ENCODE results near the gene THRAP3.
A peak's percentile ranks its signal among the peaks of the same experiment; 100 is the strongest.

THRAP3 gene

GRCh38 chr1:36307601-36308330 is 83.5 kb downstream of the THRAP3 start:
- H3K27me3 Mint-ChIP-seq = no peaks in the 10 kb centered on the region
- no peaks in the 10 kb centered on the region for H3K9me3 Mint-ChIP-seq (ENCODE audit: low read depth)
- peaks cover 3% of the 10 kb centered on the region for H3K36me3 Mint-ChIP-seq
- H3K27ac Mint-ChIP-seq = no peak overlapping the region
- H3K4me1 Mint-ChIP-seq (ENCODE audit: low read depth) = peaks cover 27% of the 10 kb centered on the region
- H3K4me3 Mint-ChIP-seq = peak overlapping the region; percentile 98

DNA sequence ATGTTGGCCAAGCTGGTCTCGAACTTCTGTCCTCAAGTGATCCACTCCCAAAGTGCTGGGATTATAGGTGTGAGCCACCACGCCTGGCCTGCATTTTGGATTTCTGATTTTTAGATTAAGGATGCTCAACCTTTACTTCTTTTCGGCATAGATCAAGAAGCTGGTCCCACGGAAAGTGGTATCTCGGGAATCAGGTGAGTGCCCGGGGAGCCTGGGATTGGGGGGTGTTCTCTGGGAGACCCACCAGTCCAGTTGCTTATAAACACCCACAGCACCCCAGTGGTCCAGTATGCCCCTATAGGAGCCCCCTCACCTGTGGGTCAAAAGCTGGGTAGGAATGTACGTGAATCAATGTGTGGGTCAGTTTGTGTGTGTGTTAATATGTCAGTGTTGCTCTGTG is 85.2 kb downstream of the THRAP3 start:
- Mint-ChIP-seq H3K27ac (no peak overlapping the region), H3K36me3 (peaks cover 3% of the 10 kb centered on the region), H3K4me3 (no peak overlapping the region), H3K9me3 (ENCODE audit: low read depth) (no peaks in the 10 kb centered on the region), H3K4me1 (ENCODE audit: low read depth) (peaks cover 21% of the 10 kb centered on the region), H3K27me3 (no peaks in the 10 kb centered on the region)

GRCh38 chr1:36320291-36320761 is 96.1 kb downstream of the THRAP3 start:
- no peaks in the 10 kb centered on the region for H3K9me3 Mint-ChIP-seq (ENCODE audit: low read depth)
- no peaks in the 10 kb centered on the region for H3K27me3 Mint-ChIP-seq
- no peaks in the 10 kb centered on the region for H3K36me3 Mint-ChIP-seq
- peak overlapping the region; percentile 76 for H3K4me3 Mint-ChIP-seq
- no peak overlapping the region for H3K27ac Mint-ChIP-seq
- H3K4me1 Mint-ChIP-seq (ENCODE audit: low read depth) = peaks cover 23% of the 10 kb centered on the region

- H3K9me3 Mint-ChIP-seq (ENCODE audit: low read depth) = no peaks in the 10 kb centered on the region
- H3K27ac Mint-ChIP-seq = no peak overlapping the region
- H3K4me3 Mint-ChIP-seq = peak overlapping the region; percentile 76
- H3K27me3 Mint-ChIP-seq = no peaks in the 10 kb centered on the region
- no peaks in the 10 kb centered on the region for H3K36me3 Mint-ChIP-seq
- H3K4me1 Mint-ChIP-seq (ENCODE audit: low read depth) = peaks cover 23% of the 10 kb centered on the region
Measured at GRCh38 chr1:36320767-36321118, 96.5 kb downstream of the THRAP3 start.

DNA sequence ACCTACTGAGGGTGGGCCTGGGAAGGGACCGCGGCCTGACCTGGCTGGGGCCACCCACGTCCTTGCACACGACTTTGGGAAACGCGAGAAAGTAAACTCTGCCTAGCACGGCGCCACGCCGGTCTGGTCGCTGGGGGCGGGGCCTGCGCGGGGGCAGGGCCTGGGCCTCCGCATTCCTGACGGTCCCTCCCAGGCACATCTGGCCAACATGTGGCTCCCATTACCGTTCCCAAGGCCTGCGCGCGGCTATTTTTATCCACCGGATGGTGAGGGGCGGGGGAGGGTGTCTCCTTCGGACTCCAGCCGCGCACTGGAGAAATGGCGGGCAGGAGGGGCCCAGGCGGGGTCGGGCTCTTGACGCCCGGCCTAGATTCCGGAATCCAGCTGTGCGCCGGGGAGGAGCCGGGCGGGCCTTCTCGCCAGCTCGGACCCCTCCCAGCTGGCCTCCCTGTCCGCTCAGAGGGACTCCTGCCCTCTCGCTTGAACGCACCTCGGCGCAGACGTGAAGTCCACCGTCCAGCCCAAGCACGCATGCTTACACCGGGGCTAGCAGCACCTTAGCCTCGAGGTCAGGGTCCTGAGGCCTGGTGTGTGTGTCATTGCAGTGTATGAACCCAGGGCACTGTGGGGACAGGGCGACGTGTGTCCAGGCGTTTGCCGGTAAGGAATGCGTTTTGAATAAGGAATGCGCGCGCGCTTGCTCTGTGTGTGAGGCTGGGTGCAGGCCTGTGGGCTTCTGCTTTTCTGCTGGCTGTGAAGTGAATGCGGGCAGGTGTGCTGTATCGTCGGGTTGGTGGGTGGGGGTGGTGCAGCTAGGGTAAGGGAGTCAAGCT is 97.1 kb downstream of the THRAP3 start:
- Mint-ChIP-seq H3K4me3 (peak overlapping the region; percentile 76), H3K27me3 (no peaks in the 10 kb centered on the region)

GRCh38 chr1:36322041-36322785 is 98.0 kb downstream of the THRAP3 start:
- Mint-ChIP-seq H3K9me3 (ENCODE audit: low read depth) (no peaks in the 10 kb centered on the region), H3K4me1 (ENCODE audit: low read depth) (peaks cover 27% of the 10 kb centered on the region), H3K27ac (no peak overlapping the region), H3K27me3 (no peaks in the 10 kb centered on the region), H3K36me3 (no peaks in the 10 kb centered on the region), H3K4me3 (peak overlapping the region; percentile 73)

More for the DNA sequence above, 97.1 kb downstream of the THRAP3 start:
- no peaks in the 10 kb centered on the region for H3K36me3 Mint-ChIP-seq
- H3K27ac Mint-ChIP-seq = no peak overlapping the region
- no peaks in the 10 kb centered on the region for H3K9me3 Mint-ChIP-seq (ENCODE audit: low read depth)
- peaks cover 24% of the 10 kb centered on the region for H3K4me1 Mint-ChIP-seq (ENCODE audit: low read depth)

DNA sequence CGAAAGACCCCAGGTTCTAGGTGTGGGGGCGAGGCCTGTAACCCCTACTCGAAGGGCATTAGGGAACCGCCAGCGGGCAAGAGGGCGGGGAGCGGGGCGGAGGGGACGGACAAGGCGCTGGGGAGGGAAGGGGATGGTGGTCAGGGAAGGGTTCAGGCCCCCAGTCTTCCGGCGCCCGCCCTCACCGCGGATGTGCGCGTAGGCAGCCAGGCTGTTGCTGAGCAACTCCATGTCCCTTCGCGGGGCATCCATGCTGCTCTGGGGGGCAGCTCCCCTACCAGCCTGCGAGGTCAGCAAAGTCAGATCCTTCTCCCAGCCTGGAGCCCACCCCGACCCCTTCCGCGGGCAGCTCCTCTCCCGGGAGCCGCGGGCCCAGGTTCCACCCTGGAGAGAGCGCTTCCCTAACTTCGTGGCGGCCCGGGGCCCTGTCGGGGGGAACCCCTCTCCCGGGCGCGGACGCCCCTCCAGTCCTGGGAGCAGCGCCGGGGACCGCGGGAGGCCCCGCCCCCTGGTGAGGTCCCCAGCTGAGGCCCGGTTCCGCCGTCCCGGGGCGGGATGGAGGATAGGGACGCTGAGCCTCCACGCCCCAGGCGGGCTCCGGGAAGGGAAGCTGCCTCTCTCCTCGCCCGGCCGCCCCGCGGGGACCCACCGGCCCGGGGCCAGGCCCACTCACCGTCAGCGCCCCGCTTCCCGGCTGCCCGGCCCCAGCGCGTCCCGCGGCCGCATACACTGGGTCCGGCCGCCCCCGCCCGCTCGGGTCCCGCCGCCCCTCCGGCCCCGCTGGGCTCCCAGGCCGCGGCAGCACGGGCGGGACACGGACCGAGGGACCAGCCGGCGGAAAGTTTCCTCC is 98.8 kb downstream of the THRAP3 start:
- no peaks in the 10 kb centered on the region for H3K9me3 Mint-ChIP-seq (ENCODE audit: low read depth)
- H3K4me1 Mint-ChIP-seq (ENCODE audit: low read depth) = peaks cover 27% of the 10 kb centered on the region
- H3K36me3 Mint-ChIP-seq = no peaks in the 10 kb centered on the region
- H3K4me3 Mint-ChIP-seq = peak overlapping the region; percentile 80
- H3K27ac Mint-ChIP-seq = no peak overlapping the region
- no peaks in the 10 kb centered on the region for H3K27me3 Mint-ChIP-seq

DNA sequence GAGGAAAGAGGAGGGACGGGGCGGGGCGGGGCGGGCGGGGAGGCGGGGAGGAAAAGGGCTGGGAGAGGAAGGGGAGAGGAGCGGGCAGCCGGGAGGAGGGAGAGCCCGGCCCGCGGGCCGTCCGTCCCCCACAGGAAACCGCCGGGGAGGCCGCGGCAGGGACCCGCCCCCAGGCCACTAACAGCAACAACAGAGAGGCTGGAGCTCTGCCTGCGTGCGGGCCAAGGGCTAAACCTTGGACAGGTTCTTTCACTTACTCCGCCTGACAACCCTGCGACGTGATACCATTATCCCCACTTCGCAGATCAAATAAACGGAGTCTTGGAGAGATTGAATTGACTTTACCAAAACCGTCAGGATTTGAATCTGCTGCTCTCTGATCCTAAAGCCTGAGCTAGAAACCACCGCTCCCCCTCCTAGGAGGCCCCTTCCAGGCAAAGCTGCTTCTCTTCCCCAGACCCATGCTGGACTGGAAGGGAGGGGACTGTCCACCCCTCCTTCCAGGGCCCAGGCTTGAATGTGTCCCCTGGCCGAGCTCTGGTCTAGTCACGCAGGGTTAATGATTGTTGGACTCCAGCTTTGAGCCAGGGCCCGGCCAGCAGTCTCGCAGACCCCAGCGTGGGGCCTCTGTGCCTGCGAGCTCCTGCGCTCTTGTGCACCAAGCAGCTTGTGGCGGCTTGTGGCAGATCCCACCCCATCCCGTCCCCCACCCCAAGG is 99.6 kb downstream of the THRAP3 start, which contains the start of gene EVA1B:
Gene EVA1B, minus strand, starts transcription at position 10 of the 717 bp plus-strand sequence. CDS start 608 bp downstream, outside the sequence.
- no peak within 1 kb of the TSS for H3K27ac Mint-ChIP-seq
- no peaks in the 10 kb centered on the region for H3K9me3 Mint-ChIP-seq (ENCODE audit: low read depth)
- peak within 1 kb of the TSS; percentile 81 for H3K4me3 Mint-ChIP-seq
- no peaks in the 10 kb centered on the region for H3K36me3 Mint-ChIP-seq
- H3K27me3 Mint-ChIP-seq = peaks cover 1% of the 10 kb centered on the region
- peaks cover 27% of the 10 kb centered on the region for H3K4me1 Mint-ChIP-seq (ENCODE audit: low read depth)

DNA sequence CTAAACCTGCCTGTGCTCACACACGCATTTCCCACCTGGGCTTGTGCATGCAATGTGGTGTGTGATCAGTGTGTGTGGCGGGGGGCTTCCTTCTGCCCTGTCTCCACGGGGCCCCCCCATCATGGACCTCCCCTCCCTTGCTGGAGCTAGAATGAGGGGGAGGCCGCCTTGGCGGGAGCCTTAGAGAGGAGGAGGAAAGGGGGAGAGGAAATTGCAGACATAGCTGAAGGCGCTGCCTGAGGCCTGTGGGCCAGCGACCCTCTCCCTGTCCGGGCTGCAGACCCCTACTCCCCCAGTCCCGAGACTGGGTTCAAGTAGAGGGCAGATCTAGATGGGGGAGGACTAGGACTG is 100.1 kb downstream of the THRAP3 start:
- H3K27me3 Mint-ChIP-seq = peaks cover 1% of the 10 kb centered on the region
- H3K4me3 Mint-ChIP-seq = peak overlapping the region; percentile 81
- H3K36me3 Mint-ChIP-seq = no peaks in the 10 kb centered on the region
- H3K27ac Mint-ChIP-seq = no peak overlapping the region
- no peaks in the 10 kb centered on the region for H3K9me3 Mint-ChIP-seq (ENCODE audit: low read depth)
- peaks cover 27% of the 10 kb centered on the region for H3K4me1 Mint-ChIP-seq (ENCODE audit: low read depth)

- H3K27me3 Mint-ChIP-seq = peaks cover 1% of the 10 kb centered on the region
- H3K4me3 Mint-ChIP-seq = no peak overlapping the region
- H3K9me3 Mint-ChIP-seq (ENCODE audit: low read depth) = no peaks in the 10 kb centered on the region
- H3K4me1 Mint-ChIP-seq (ENCODE audit: low read depth) = peaks cover 22% of the 10 kb centered on the region
- no peaks in the 10 kb centered on the region for H3K36me3 Mint-ChIP-seq
- H3K27ac Mint-ChIP-seq = no peak overlapping the region
Measured at GRCh38 chr1:36326499-36326898, 102.3 kb downstream of the THRAP3 start.

DNA sequence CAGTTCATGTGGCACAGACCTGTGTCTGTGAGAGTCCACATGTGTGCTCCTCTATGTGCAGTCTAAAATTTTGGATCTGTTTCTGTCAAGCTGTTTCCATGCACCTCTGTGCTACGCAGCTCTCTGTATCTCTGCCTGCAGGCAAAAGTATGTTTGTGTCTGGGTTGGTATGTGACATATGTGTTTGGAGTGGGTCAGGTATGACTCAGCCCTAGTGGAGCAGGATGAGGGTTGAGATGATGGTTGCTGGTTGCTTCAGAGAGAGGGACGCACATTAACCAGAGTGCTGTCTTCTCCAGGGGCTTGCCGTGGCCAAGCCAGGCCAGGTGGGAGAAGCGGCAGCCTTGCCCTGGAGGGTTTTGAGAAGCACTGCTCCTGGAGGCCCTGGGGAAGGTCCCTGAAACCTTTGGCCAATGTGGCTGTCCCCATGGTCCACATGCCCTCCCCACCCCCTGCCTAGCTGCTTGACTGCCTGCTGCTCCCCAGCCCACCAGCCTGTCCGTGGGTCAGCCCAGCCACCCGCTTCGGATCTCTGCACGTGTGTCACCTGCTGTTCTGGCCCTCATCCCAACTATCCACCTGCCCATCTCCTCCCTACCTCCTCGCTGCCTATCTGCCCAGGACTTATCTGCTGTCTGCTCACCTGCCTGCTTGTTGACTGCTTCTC is 103.3 kb downstream of the THRAP3 start:
- H3K27ac Mint-ChIP-seq = no peak overlapping the region
- peaks cover 18% of the 10 kb centered on the region for H3K4me1 Mint-ChIP-seq (ENCODE audit: low read depth)
- peaks cover 2% of the 10 kb centered on the region for H3K27me3 Mint-ChIP-seq
- H3K36me3 Mint-ChIP-seq = no peaks in the 10 kb centered on the region
- H3K9me3 Mint-ChIP-seq (ENCODE audit: low read depth) = no peaks in the 10 kb centered on the region
- H3K4me3 Mint-ChIP-seq = no peak overlapping the region

DNA sequence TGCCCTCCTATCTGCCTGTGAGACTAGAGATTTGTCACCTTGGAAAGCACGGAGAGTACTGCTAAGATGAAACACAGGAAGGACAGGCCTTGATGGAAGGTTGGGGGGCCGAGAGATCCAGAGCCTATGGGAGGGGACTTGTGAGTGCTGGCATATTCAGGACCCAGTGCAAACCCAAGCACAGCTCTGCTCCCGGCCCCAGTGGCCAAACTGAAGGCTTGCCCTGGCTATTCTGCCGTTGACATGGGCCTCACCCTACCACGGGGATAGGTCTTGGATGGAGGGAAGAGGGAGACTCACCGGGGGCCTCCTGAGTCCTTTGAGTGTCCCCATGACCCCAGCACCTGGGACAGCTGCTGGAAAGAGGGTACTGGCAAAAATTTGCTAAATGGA is 103.8 kb downstream of the THRAP3 start:
- no peaks in the 10 kb centered on the region for H3K36me3 Mint-ChIP-seq
- peaks cover 15% of the 10 kb centered on the region for H3K4me1 Mint-ChIP-seq (ENCODE audit: low read depth)
- no peak overlapping the region for H3K4me3 Mint-ChIP-seq
- no peak overlapping the region for H3K27ac Mint-ChIP-seq
- peaks cover 3% of the 10 kb centered on the region for H3K27me3 Mint-ChIP-seq
- no peaks in the 10 kb centered on the region for H3K9me3 Mint-ChIP-seq (ENCODE audit: low read depth)

DNA sequence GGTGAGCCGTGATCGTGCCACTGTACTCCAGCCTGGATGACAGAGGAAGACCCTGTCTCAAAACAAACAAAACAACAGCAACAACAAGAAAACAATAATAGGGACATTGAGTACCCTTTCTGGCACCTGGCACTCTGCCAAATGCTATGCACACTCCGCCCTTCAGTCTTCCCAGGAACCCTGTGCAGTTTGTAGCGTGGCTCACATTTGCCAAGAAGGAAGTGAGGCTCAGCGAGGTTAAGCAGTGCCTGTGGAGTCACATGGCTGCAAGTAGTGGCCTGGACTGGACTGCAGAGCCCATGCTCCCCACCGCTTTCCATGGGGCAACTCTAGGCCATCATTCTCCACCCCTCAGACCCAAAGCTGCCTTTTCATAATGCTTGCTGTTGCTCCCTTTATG is 104.5 kb downstream of the THRAP3 start:
- Mint-ChIP-seq H3K4me3 (no peak overlapping the region), H3K9me3 (ENCODE audit: low read depth) (no peaks in the 10 kb centered on the region), H3K27me3 (peaks cover 3% of the 10 kb centered on the region), H3K36me3 (no peaks in the 10 kb centered on the region), H3K27ac (no peak overlapping the region), H3K4me1 (ENCODE audit: low read depth) (peaks cover 14% of the 10 kb centered on the region)
